ENCODE data around the gene ADCY6.

The ADCY6 gene

GRCh38 chr12:48788854-48789775 lies at the start of gene ADCY6:
Gene ADCY6 (minus strand): TSS chr12:48789089. CDS start chr12:48783434, 5,655 bp downstream.
- H3K27ac ChIP-seq (ENCODE audit: low read length): no peak within 1 kb of the TSS
- DNase-seq: no peak
- H3K9ac ChIP-seq (ENCODE audit: low read depth, low read length): no peak within 1 kb of the TSS
- no peaks in the 10 kb centered on the region for H3K4me1 ChIP-seq (ENCODE audit: insufficient read depth, low read length)
- H3K4me2 ChIP-seq (ENCODE audit: insufficient read depth, low read length): no peak within 1 kb of the TSS
- H3K4me3 ChIP-seq (ENCODE audit: low read depth in 1 of 2, low read length in 2 of 2): no peak within 1 kb of the TSS
- no peak within 1 kb of the TSS for H2AFZ ChIP-seq (ENCODE audit: low read depth, low read length)
- no peak for TF ChIP-seq EZH2 (IDR thresholded peaks at IDR 0.05; ENCODE audit: borderline replicate concordance, low read depth, low read length, severe bottlenecking)
- TF ChIP-seq, protein P1, sequence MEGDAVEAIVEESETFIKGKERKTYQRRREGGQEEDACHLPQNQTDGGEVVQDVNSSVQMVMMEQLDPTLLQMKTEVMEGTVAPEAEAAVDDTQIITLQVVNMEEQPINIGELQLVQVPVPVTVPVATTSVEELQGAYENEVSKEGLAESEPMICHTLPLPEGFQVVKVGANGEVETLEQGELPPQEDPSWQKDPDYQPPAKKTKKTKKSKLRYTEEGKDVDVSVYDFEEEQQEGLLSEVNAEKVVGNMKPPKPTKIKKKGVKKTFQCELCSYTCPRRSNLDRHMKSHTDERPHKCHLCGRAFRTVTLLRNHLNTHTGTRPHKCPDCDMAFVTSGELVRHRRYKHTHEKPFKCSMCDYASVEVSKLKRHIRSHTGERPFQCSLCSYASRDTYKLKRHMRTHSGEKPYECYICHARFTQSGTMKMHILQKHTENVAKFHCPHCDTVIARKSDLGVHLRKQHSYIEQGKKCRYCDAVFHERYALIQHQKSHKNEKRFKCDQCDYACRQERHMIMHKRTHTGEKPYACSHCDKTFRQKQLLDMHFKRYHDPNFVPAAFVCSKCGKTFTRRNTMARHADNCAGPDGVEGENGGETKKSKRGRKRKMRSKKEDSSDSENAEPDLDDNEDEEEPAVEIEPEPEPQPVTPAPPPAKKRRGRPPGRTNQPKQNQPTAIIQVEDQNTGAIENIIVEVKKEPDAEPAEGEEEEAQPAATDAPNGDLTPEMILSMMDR (IDR thresholded peaks at IDR 0.05; ENCODE audit: borderline replicate concordance, extremely low read depth, low read length, poor library complexity, severe bottlenecking): no peak
- no peaks in the 10 kb centered on the region for H4K20me1 ChIP-seq (ENCODE audit: insufficient read depth, low read length)
- no peaks in the 10 kb centered on the region for H3K36me3 ChIP-seq (ENCODE audit: insufficient read depth, low read length)
- no peak for ATAC-seq (ENCODE audit: insufficient read depth, low read depth)
- no peaks in the 10 kb centered on the region for H3K79me2 ChIP-seq (ENCODE audit: insufficient read depth, low read length)
- H3K9me3 ChIP-seq (ENCODE audit: insufficient read depth, low read length, severe bottlenecking): no peaks in the 10 kb centered on the region
- H3K27me3 ChIP-seq (ENCODE audit: insufficient read depth, low read length, poor library complexity): peaks cover 6% of the 10 kb centered on the region

DNA sequence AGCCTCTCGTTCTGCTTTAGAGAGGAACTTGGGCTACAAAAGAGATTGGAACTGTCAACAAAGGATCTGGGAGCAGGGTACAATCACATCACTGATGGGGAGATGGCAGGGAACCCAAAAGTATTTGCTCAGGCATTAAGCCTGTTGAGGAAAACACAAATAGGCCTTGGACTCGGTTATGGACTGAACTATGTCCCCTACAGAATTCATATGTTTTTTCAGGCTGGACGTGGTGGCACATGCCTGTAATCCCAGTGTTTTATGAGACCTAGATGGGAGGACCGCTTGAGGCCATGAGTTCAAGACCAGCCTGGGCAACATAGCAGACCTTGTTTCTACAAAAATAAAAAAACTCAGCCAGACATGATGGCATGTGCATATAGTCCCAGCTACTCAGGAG lies 49.2 kb upstream of the ADCY6 start:
- no peaks in the 10 kb centered on the region for H3K79me2 ChIP-seq (ENCODE audit: insufficient read depth, low read length)
- no peak overlapping the region for H3K27ac ChIP-seq (ENCODE audit: low read length)
- no peak overlapping the region for H3K9ac ChIP-seq (ENCODE audit: low read depth, low read length)
- H3K36me3 ChIP-seq (ENCODE audit: insufficient read depth, low read length): peaks cover 78% of the 10 kb centered on the region
- no peak overlapping the region for H3K4me2 ChIP-seq (ENCODE audit: insufficient read depth, low read length)
- peaks cover 23% of the 10 kb centered on the region for H4K20me1 ChIP-seq (ENCODE audit: insufficient read depth, low read length)
- no peak for TF ChIP-seq EZH2 (IDR thresholded peaks at IDR 0.05; ENCODE audit: borderline replicate concordance, low read depth, low read length, severe bottlenecking)
- TF ChIP-seq, protein P1 (IDR thresholded peaks at IDR 0.05; ENCODE audit: borderline replicate concordance, extremely low read depth, low read length, poor library complexity, severe bottlenecking): no peak
- H3K4me1 ChIP-seq (ENCODE audit: insufficient read depth, low read length): no peaks in the 10 kb centered on the region
- no peaks in the 10 kb centered on the region for H3K27me3 ChIP-seq (ENCODE audit: insufficient read depth, low read length, poor library complexity)
- ATAC-seq (ENCODE audit: insufficient read depth, low read depth) (no peak), DNase-seq (no peak)
- H3K4me3 ChIP-seq (ENCODE audit: low read depth in 1 of 2, low read length in 2 of 2): no peak overlapping the region
- no peak overlapping the region for H2AFZ ChIP-seq (ENCODE audit: low read depth, low read length)
- H3K9me3 ChIP-seq (ENCODE audit: insufficient read depth, low read length, severe bottlenecking): no peaks in the 10 kb centered on the region

DNA sequence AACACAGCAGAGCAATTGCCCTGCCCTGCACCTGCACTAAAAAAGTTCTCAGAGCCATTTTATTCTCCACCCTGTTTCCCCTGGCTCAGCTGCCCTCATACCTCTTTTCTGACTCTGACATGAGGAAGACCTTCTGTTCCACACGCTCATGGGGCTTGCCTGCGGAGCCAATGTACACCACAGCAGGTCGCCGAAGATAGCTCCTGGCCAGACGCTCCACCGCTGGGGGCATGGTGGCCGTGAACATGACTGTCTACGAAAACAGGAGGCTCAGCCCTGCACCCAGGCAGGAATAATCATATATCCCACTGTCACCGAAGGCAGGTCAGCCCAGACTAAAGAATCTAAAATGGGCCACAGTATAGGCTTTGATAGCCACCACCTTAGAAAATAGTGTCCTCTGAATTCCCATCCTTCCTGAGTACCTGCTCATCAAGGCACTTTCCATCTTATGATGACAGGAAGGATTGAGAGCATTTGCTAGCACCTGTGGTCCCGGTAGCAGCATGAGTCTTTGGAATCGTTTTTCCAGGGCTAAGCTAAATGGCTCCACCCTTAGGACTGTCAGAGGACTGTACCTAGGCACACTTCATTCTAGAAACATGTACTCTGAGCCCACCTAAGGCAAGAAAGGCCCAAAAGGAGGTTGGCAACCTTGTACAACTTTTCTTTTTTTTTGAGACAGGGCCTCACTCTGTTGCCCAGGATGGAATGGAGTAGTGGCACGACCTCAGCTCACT lies 43.6 kb upstream of the ADCY6 start:
- H4K20me1 ChIP-seq (ENCODE audit: insufficient read depth, low read length): peaks cover 60% of the 10 kb centered on the region
- H3K9ac ChIP-seq (ENCODE audit: low read depth, low read length): no peak overlapping the region
- TF ChIP-seq, protein P1 (IDR thresholded peaks at IDR 0.05; ENCODE audit: borderline replicate concordance, extremely low read depth, low read length, poor library complexity, severe bottlenecking): peak; percentile 7
- TF ChIP-seq EZH2 (IDR thresholded peaks at IDR 0.05; ENCODE audit: borderline replicate concordance, low read depth, low read length, severe bottlenecking): no peak
- no peaks in the 10 kb centered on the region for H3K79me2 ChIP-seq (ENCODE audit: insufficient read depth, low read length)
- DNase-seq (no peak), ATAC-seq (ENCODE audit: insufficient read depth, low read depth) (no peak)
- no peak overlapping the region for H3K4me2 ChIP-seq (ENCODE audit: insufficient read depth, low read length)
- no peaks in the 10 kb centered on the region for H3K4me1 ChIP-seq (ENCODE audit: insufficient read depth, low read length)
- no peak overlapping the region for H3K27ac ChIP-seq (ENCODE audit: low read length)
- H3K27me3 ChIP-seq (ENCODE audit: insufficient read depth, low read length, poor library complexity): no peaks in the 10 kb centered on the region
- H3K9me3 ChIP-seq (ENCODE audit: insufficient read depth, low read length, severe bottlenecking): no peaks in the 10 kb centered on the region
- H2AFZ ChIP-seq (ENCODE audit: low read depth, low read length): no peak overlapping the region
- no peak overlapping the region for H3K4me3 ChIP-seq (ENCODE audit: low read depth in 1 of 2, low read length in 2 of 2)
- H3K36me3 ChIP-seq (ENCODE audit: insufficient read depth, low read length): peaks cover 99% of the 10 kb centered on the region

Measured in DND-41 (cell line).